Upper lobe of left lung (tissue), 4 donors: ENCODE data around the gene ZW10.

Source experiments
- EP300 ChIP-seq, 4 donors: sonication (generic); formaldehyde crosslinking; IDR thresholded peaks; one replicate each; pipeline ENCODE4 v1.5.1; 2017; ENCODE audit warnings: antibody characterized with exemption in 4 of 4, control low read depth in 2 of 4
- TF ChIP-seq, protein P1 (sequence below), 6 experiments: fragments of 450-650 bp in 4 of 6; fragments of 200-600 bp in 2 of 6; sonication (generic) in 2 of 6; IDR thresholded peaks; one replicate each; pipeline ENCODE4 v1.5.1; 2016 to 2019; ENCODE audit warnings: antibody characterized with exemption in 6 of 6

DNA sequence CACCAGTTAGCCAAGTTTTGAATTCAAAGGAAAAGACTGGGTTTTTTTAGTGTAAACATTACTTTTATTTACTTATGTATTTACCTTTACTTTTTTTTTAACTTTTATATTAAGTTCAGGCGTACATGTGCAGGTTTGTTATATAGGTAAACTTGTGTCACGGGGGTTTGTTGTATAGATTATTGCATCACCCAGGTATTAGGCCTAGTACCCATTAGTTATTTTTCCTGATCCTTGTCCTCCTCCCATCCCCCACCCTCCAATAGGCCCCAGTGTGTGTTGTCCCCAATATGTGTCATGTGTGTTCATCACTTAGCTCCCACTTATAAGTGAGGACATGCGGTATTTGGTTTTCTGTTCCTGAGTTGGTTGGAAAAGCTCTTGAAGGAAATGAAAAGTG, 20.6 kb downstream of the ZW10 start:
- TF ChIP-seq, protein P1, sequence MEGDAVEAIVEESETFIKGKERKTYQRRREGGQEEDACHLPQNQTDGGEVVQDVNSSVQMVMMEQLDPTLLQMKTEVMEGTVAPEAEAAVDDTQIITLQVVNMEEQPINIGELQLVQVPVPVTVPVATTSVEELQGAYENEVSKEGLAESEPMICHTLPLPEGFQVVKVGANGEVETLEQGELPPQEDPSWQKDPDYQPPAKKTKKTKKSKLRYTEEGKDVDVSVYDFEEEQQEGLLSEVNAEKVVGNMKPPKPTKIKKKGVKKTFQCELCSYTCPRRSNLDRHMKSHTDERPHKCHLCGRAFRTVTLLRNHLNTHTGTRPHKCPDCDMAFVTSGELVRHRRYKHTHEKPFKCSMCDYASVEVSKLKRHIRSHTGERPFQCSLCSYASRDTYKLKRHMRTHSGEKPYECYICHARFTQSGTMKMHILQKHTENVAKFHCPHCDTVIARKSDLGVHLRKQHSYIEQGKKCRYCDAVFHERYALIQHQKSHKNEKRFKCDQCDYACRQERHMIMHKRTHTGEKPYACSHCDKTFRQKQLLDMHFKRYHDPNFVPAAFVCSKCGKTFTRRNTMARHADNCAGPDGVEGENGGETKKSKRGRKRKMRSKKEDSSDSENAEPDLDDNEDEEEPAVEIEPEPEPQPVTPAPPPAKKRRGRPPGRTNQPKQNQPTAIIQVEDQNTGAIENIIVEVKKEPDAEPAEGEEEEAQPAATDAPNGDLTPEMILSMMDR (IDR thresholded peaks at IDR 0.05), result no peak
- TF ChIP-seq EP300 (IDR thresholded peaks at IDR 0.05), result no peak
